Right lobe of liver (tissue), 4 donors: ENCODE data around the gene CX3CL1.

Experiments
- CTCF ChIP-seq, 4 donors: fragments of 200-600 bp in 3 of 4; fragments of 450-650 bp in 1 of 4; IDR thresholded peaks; one replicate each; pipeline versions ENCODE4 v1.5.1 to v1.8.0; 2016 to 2022; ENCODE audit warnings: antibody characterized with exemption in 4 of 4, mild to moderate bottlenecking in 2 of 4
- POLR2A ChIP-seq: fragments of 450-650 bp; IDR thresholded peaks from one replicate; pipeline ENCODE4 v1.6.1; 2017; ENCODE audit warnings: antibody characterized with exemption, mild to moderate bottlenecking
- donor health status: DM: no; HTN: no; CAD: no.
- donor health status: DM: no; HTN: no; CAD: no.
- donor health status: DM: no; HTN: yes; CAD: no.

- TF ChIP-seq POLR2A: no peak
- no peak for TF ChIP-seq CTCF (IDR thresholded peaks at IDR 0.05)
Observed at GRCh38 chr16:57341441-57342303, 30.6 kb upstream of the CX3CL1 start.
